Uterus (tissue), 2 donors: Measurements from ENCODE around the gene C12orf43.

Source experiments
- CTCF ChIP-seq, 4 experiments: fragments of 200-600 bp in 2 of 4; fragments of 450-650 bp in 2 of 4; sonication (generic) in 2 of 4; IDR thresholded peaks; one replicate each; pipeline ENCODE4 v1.5.1; 2016 to 2019; ENCODE audit warnings: antibody characterized with exemption in 4 of 4, mild to moderate bottlenecking in 2 of 4, moderate library complexity in 1 of 4
- POLR2A ChIP-seq, 2 donors: fragments of 450-650 bp; IDR thresholded peaks; one replicate each; pipeline ENCODE4 v1.6.1; 2016; ENCODE audit warnings: antibody characterized with exemption in 2 of 2, mild to moderate bottlenecking in 1 of 2, moderate library complexity in 1 of 2

DNA sequence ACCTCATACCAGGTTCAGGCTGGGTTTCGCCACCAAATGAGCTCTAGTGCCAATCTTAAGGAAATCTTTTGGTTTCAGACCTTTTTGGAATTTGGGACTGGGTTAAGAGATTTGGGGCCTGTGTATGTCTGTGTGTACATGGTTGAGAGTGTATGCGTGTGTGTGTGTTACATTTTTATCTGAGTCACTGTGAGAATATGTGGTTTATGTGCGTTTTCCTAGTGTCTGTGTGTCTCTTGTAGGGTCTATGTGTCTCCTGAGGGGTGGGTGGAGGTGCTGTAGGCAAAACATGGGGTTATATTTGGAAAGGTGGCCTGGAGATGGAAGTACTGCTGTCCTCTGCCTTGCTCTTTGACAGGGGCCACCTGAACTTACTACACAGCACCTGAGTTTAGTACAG is 17.9 kb downstream of the C12orf43 start:
- TF ChIP-seq CTCF (IDR thresholded peaks at IDR 0.05) (no peak), POLR2A (IDR thresholded peaks at IDR 0.05) (no peak)
